MCF 10A (cell line): ENCODE results near the gene MFAP4. TPM values are rescaled to one million over a fixed set of nuclear protein-coding genes. Genes with fewer than 3 reads are reported as not detected.

Experiments
- BruUV-seq: library from RNA; stranded (reverse); fragments of 400-500 nt; replicated peaks from 2 replicates; lab custom pipeline; 2021; lab: Mats Ljungman, UMichigan
- CTCF ChIA-PET: fragments of 300-600 bp; sonication (Branson Sonifier 250); formaldehyde crosslinking; extraction: SDS; loops from one replicate; lab custom pipeline; 2021; ENCODE audit warnings: antibody characterized with exemption, inconsistent platforms; lab: Yijun Ruan, JAX
- POLR2A ChIA-PET: fragments of 300-600, 350-650 bp; sonication (Branson Sonifier 250); formaldehyde crosslinking; extraction: SDS; loops from one replicate; lab custom pipeline; 2020; ENCODE audit warnings: antibody characterized with exemption, inconsistent platforms; lab: Yijun Ruan, JAX
- DNase-seq: peaks from one replicate; pipeline ENCODE4 v3.0.0-alpha.2; 2018; ENCODE audit not compliant: unreplicated experiment
- H3K27ac Mint-ChIP-seq: one replicate; pipeline ENCODE4 v1.8.0; 2022; ENCODE audit warnings: mild to moderate bottlenecking, low read depth, mixed read lengths; ENCODE audit not compliant: unreplicated experiment
- H3K27me3 Mint-ChIP-seq: one replicate; pipeline ENCODE4 v1.8.0; 2022; ENCODE audit warnings: mixed read lengths; ENCODE audit not compliant: insufficient read depth, unreplicated experiment
- H3K36me3 Mint-ChIP-seq: one replicate; pipeline ENCODE4 v1.8.0; 2022; ENCODE audit warnings: mild to moderate bottlenecking, moderate library complexity, mixed read lengths; ENCODE audit not compliant: insufficient read depth, unreplicated experiment
- H3K4me1 Mint-ChIP-seq: one replicate; pipeline ENCODE4 v1.8.0; 2022; ENCODE audit warnings: mixed read lengths; ENCODE audit not compliant: insufficient read depth, unreplicated experiment
- H3K4me3 Mint-ChIP-seq: one replicate; pipeline ENCODE4 v1.8.0; 2022; ENCODE audit warnings: mild to moderate bottlenecking, moderate library complexity, mixed read lengths; ENCODE audit not compliant: unreplicated experiment
- H3K9me3 Mint-ChIP-seq: one replicate; pipeline ENCODE4 v1.8.0; 2022; ENCODE audit warnings: mixed read lengths; ENCODE audit not compliant: unreplicated experiment
- CTCF ChIP-seq: fragments of 200-600 bp; IDR thresholded peaks from one replicate; pipeline ENCODE4 v1.8.0; 2022; ENCODE audit warnings: antibody characterized with exemption, mild to moderate bottlenecking; ENCODE audit not compliant: unreplicated experiment
- intact Hi-C: fragments of 100-400 bp; cut with micrococcal nuclease; formaldehyde crosslinking; loops from 2 replicates; pipeline ENCODE4 v1.14.1; 2022
- total RNA-seq: library from RNA; stranded (reverse); gene quantifications from 2 replicates; pipeline ENCODE4 v1.2.3, GENCODE V29; 2022

MFAP4 gene
- total RNA-seq, 1 experiment from 2014 or later, result not detected

DNA sequence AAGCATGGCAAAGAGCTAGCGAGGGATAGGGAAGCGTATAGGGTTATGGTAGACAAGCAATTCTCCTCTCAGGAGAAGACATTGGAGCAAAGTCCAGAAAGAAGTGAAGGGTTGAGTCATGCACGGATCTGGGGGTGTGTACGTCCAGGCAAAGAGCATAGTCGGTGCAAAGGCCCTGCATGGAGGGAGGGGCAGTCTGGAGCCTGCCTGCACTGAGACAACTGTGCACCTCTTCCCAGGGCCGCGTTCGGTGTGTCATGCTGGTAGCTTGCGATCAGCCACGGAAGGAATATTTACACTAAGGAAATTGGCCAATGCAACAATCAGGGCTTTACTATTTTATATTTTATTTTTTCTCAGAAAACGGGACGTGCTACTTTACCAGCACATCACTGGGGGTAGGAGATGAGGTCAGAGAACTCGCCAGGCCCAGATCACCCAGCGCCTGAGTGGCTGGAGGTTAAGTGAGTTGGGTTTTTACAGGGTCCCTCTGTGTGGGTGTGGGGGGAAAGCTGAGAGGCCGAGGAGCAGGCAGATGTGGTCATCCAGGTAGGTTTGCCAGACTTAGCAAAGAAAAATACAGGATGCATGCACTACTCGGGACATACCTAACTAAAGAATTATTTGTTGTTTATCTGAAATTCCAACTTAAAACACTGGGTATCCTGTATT is 17.7 kb downstream of the MFAP4 start:
- no peak for TF ChIP-seq CTCF
- POLR2A ChIA-PET, result interaction anchor here (1.0 kb wide), 1 partner anchor 9 kb away, joined by 5 read pairs; the partner anchor contains the start of gene MAPK7

DNA sequence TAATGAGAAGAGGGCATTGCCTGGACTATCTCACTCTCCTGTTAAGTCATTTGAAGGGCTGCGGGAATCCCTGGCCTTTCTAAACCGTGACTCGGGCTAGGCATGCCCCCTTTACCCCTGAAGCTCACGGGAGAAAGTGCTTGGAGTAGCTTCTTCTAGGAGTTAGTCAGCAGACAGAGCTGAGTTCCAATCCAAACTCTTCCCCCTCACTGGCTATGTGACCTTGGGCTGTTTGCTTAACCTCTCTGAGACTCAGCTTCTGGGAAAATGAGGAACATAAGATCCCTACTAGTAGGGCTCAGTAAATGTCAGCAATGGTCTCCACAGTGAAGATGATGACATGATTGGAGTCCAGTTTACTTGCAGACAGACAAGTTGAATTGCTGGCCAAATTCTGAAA is 18.8 kb downstream of the MFAP4 start:
- H3K4me3 Mint-ChIP-seq, result no peak overlapping the region
- no TSS peak for BruUV-seq
- H3K4me1 Mint-ChIP-seq, result peaks cover 6% of the 10 kb centered on the region
- no peaks in the 10 kb centered on the region for H3K36me3 Mint-ChIP-seq
- intact Hi-C loops, result no loop called here
- no peak for TF ChIP-seq CTCF
- no peaks in the 10 kb centered on the region for H3K27me3 Mint-ChIP-seq
- CTCF ChIA-PET, result interaction anchor here (9.7 kb wide), 1 partner anchor 79 kb away, joined by 147 read pairs; no protein-coding TSS in a partner anchor
- H3K27ac Mint-ChIP-seq, result no peak overlapping the region
- POLR2A ChIA-PET, result interaction anchor here (1.0 kb wide), 1 partner anchor 10 kb away, joined by 5 read pairs; the partner anchor contains the start of gene MAPK7
- no peaks in the 10 kb centered on the region for H3K9me3 Mint-ChIP-seq
- DNase-seq, result no peak

More for the DNA sequence above, 17.7 kb downstream of the MFAP4 start:
- Mint-ChIP-seq H3K27me3 (no peaks in the 10 kb centered on the region), H3K4me3 (no peak overlapping the region), H3K4me1 (peaks cover 6% of the 10 kb centered on the region), H3K27ac (no peak overlapping the region), H3K36me3 (no peaks in the 10 kb centered on the region), H3K9me3 (no peaks in the 10 kb centered on the region)
- CTCF ChIA-PET, result interaction anchor here (0.6 to 9.7 kb wide), 2 partner anchors 78 to 122 kb away, joined by 3 to 147 read pairs; no protein-coding TSS in a partner anchor
- BruUV-seq, result no TSS peak
- no peak for DNase-seq
- intact Hi-C loops, result no loop called here

- ChIA-PET POLR2A (interaction anchor here (5.9 kb wide), 1 partner anchor 81 kb away, joined by 61 read pairs; no protein-coding TSS in a partner anchor), CTCF (interaction anchor here (9.7 kb wide), 1 partner anchor 80 kb away, joined by 147 read pairs; no protein-coding TSS in a partner anchor)
- peaks cover 8% of the 10 kb centered on the region for H3K4me1 Mint-ChIP-seq
Measured at GRCh38 chr17:19366637-19366972, 20.4 kb downstream of the MFAP4 start.

More at GRCh38 chr17:19366637-19366972, 20.4 kb downstream of the MFAP4 start:
- Mint-ChIP-seq H3K4me3 (no peak overlapping the region), H3K27ac (no peak overlapping the region), H3K9me3 (no peaks in the 10 kb centered on the region), H3K36me3 (no peaks in the 10 kb centered on the region), H3K27me3 (no peaks in the 10 kb centered on the region)
- intact Hi-C loops, result no loop called here
- TF ChIP-seq CTCF, result no peak
- DNase-seq, result no peak
- BruUV-seq, result no TSS peak
